ENCODE results near the gene UBE4B. TPM values are rescaled to one million over a fixed set of nuclear protein-coding genes. Genes with fewer than 3 reads are reported as not detected.
A peak's percentile ranks its signal among the peaks of the same experiment; 100 is the strongest.

Gene UBE4B
- total and polyA plus RNA-seq, 2 experiments from 2014 or later = 14.3 to 27.6 TPM

- Histone ChIP-seq H3K79me2 (ENCODE audit: insufficient read depth) (peaks cover 59% of the 10 kb centered on the region), H3K27ac (peak overlapping the region; percentile 99), H2AFZ (no peak overlapping the region), H3K4me2 (ENCODE audit: unreplicated experiment) (peak overlapping the region; percentile 97), H3K4me1 (ENCODE audit: insufficient read depth) (peaks cover 33% of the 10 kb centered on the region), H3K9ac (peak overlapping the region; percentile 99), H3F3A (ENCODE audit: insufficient read depth) (peaks cover 40% of the 10 kb centered on the region), H3K9me2 (ENCODE audit: insufficient read depth) (no peaks in the 10 kb centered on the region), H4K20me1 (ENCODE audit: insufficient read depth) (peaks cover 32% of the 10 kb centered on the region), H3K9me3 (ENCODE audit: low read depth) (no peaks in the 10 kb centered on the region), H3K4me3 (peak overlapping the region; percentile 100), H3K27me3 (replicated peaks; ENCODE audit: insufficient read depth) (no peaks in the 10 kb centered on the region), H3K36me3 (ENCODE audit: low read depth) (no peaks in the 10 kb centered on the region)
- DNase-seq = no peak
- in situ Hi-C loops (cut with MboI) = no loop called here
- WGBS, 2 experiments (ENCODE audit: low coverage in 1 of 2, low lambda C conversion rate in 2 of 2, missing lambda C conversion rate in 2 of 2) = 56 to 59% methylated on average over 1 of the region's 1 CpG
- no peak for TF ChIP-seq EZH2phosphoT487 (IDR thresholded peaks at IDR 0.05; ENCODE audit: insufficient read depth, low read depth)
- TF ChIP-seq EZH2 (IDR thresholded peaks at IDR 0.05; ENCODE audit: insufficient read depth, poor library complexity, severe bottlenecking) = no peak
Observed at GRCh38 chr1:10212476-10212875, 179.7 kb downstream of the UBE4B start.

- in situ Hi-C loops (cut with MboI) = no loop called here
- Histone ChIP-seq H3K9me2 (ENCODE audit: insufficient read depth) (no peaks in the 10 kb centered on the region), H3K27ac (peak overlapping the region; percentile 26), H3F3A (ENCODE audit: insufficient read depth) (peaks cover 40% of the 10 kb centered on the region), H3K4me1 (ENCODE audit: insufficient read depth) (peaks cover 41% of the 10 kb centered on the region), H3K4me2 (ENCODE audit: unreplicated experiment) (peak overlapping the region; percentile 45), H3K9ac (peak overlapping the region; percentile 11), H3K27me3 (replicated peaks; ENCODE audit: insufficient read depth) (no peaks in the 10 kb centered on the region), H3K36me3 (ENCODE audit: low read depth) (no peaks in the 10 kb centered on the region), H3K4me3 (0 out of 2 replicates have a peak overlapping the region, but pooled peaks have one; percentile 18), H4K20me1 (ENCODE audit: insufficient read depth) (peaks cover 38% of the 10 kb centered on the region), H3K9me3 (ENCODE audit: low read depth) (no peaks in the 10 kb centered on the region), H2AFZ (no peak overlapping the region), H3K79me2 (ENCODE audit: insufficient read depth) (peaks cover 67% of the 10 kb centered on the region)
- 41 to 48% methylated on average over 3 of the region's 3 CpGs for WGBS, 2 experiments (ENCODE audit: low coverage in 1 of 2, low lambda C conversion rate in 2 of 2, missing lambda C conversion rate in 2 of 2)
- DNase-seq = peak; percentile 19
- TF ChIP-seq EZH2 (IDR thresholded peaks at IDR 0.05; ENCODE audit: insufficient read depth, poor library complexity, severe bottlenecking) = no peak
- no peak for TF ChIP-seq EZH2phosphoT487 (IDR thresholded peaks at IDR 0.05; ENCODE audit: insufficient read depth, low read depth)
Observed at GRCh38 chr1:10213186-10213705, 180.5 kb downstream of the UBE4B start.

GRCh38 chr1:10216090-10216749 lies 183.5 kb downstream of the UBE4B start:
- H3K4me3 ChIP-seq = 0 out of 2 replicates have a peak overlapping the region, but pooled peaks have one; percentile 22
- H3K27me3 ChIP-seq (replicated peaks; ENCODE audit: insufficient read depth) = no peaks in the 10 kb centered on the region
- peaks cover 45% of the 10 kb centered on the region for H4K20me1 ChIP-seq (ENCODE audit: insufficient read depth)
- TF ChIP-seq EZH2phosphoT487 (IDR thresholded peaks at IDR 0.05; ENCODE audit: insufficient read depth, low read depth) = no peak
- no peak for TF ChIP-seq EZH2 (IDR thresholded peaks at IDR 0.05; ENCODE audit: insufficient read depth, poor library complexity, severe bottlenecking)
- peaks cover 34% of the 10 kb centered on the region for H3F3A ChIP-seq (ENCODE audit: insufficient read depth)
- H3K9ac ChIP-seq = peak overlapping the region; percentile 3; the same call in 1 of the 2 replicates
- no peaks in the 10 kb centered on the region for H3K9me3 ChIP-seq (ENCODE audit: low read depth)
- H3K36me3 ChIP-seq (ENCODE audit: low read depth) = no peaks in the 10 kb centered on the region
- in situ Hi-C loops (cut with MboI) = no loop called here
- peaks cover 51% of the 10 kb centered on the region for H3K4me1 ChIP-seq (ENCODE audit: insufficient read depth)
- no peak overlapping the region for H3K27ac ChIP-seq
- 41 to 52% methylated on average over 7 of the region's 7 CpGs for WGBS, 2 experiments (ENCODE audit: low coverage in 1 of 2, low lambda C conversion rate in 2 of 2, missing lambda C conversion rate in 2 of 2)
- no peaks in the 10 kb centered on the region for H3K9me2 ChIP-seq (ENCODE audit: insufficient read depth)
- peaks cover 97% of the 10 kb centered on the region for H3K79me2 ChIP-seq (ENCODE audit: insufficient read depth)
- H2AFZ ChIP-seq = no peak overlapping the region
- DNase-seq = no peak
- H3K4me2 ChIP-seq (ENCODE audit: unreplicated experiment) = no peak overlapping the region

- TF ChIP-seq EZH2 (IDR thresholded peaks at IDR 0.05; ENCODE audit: insufficient read depth, poor library complexity, severe bottlenecking) = no peak
- TF ChIP-seq EZH2phosphoT487 (IDR thresholded peaks at IDR 0.05; ENCODE audit: insufficient read depth, low read depth) = no peak
- DNase-seq = peak; percentile 82
- in situ Hi-C loops (cut with MboI) = no loop called here
- peaks cover 46% of the 10 kb centered on the region for H4K20me1 ChIP-seq (ENCODE audit: insufficient read depth)
- no peaks in the 10 kb centered on the region for H3K9me3 ChIP-seq (ENCODE audit: low read depth)
- H3K79me2 ChIP-seq (ENCODE audit: insufficient read depth) = peaks cover 100% of the 10 kb centered on the region
- no peak overlapping the region for H2AFZ ChIP-seq
- no peaks in the 10 kb centered on the region for H3K9me2 ChIP-seq (ENCODE audit: insufficient read depth)
- H3F3A ChIP-seq (ENCODE audit: insufficient read depth) = peaks cover 22% of the 10 kb centered on the region
- H3K4me2 ChIP-seq (ENCODE audit: unreplicated experiment) = peak overlapping the region; percentile 49
- peak overlapping the region; percentile 38 for H3K27ac ChIP-seq
- WGBS, 2 experiments (ENCODE audit: low coverage in 1 of 2, low lambda C conversion rate in 2 of 2, missing lambda C conversion rate in 2 of 2) = 50 to 52% methylated on average over 5 of the region's 5 CpGs
- H3K27me3 ChIP-seq (replicated peaks; ENCODE audit: insufficient read depth) = no peaks in the 10 kb centered on the region
- peaks cover 44% of the 10 kb centered on the region for H3K4me1 ChIP-seq (ENCODE audit: insufficient read depth)
- H3K9ac ChIP-seq = peak overlapping the region; percentile 26; the same call in 1 of the 2 replicates
- H3K36me3 ChIP-seq (ENCODE audit: low read depth) = no peaks in the 10 kb centered on the region
- H3K4me3 ChIP-seq = peak overlapping the region; percentile 10; the same call in 1 of the 2 replicates
Observed at GRCh38 chr1:10217748-10218441, 185.1 kb downstream of the UBE4B start.

Data from GM23248 (cell line).